LoVo (cell line): ENCODE results near the gene BRMS1.
A peak's percentile ranks its signal among the peaks of the same experiment; 100 is the strongest.
"Not testable (repeated sequence)": the region's sequence is repeated elsewhere in the genome, so short reads cannot be mapped to it uniquely, and the experiment has no call there.

ENCODE experiments used
- DNase-seq: peaks from one replicate; pipeline ENCODE4 v3.0.0-alpha.2; 2016; ENCODE audit warnings: low spot score

Gene BRMS1

GRCh38 chr11:66322732-66323427 is 22.0 kb downstream of the BRMS1 start:
- DNase-seq, result no peak

GRCh38 chr11:66321606-66322005 is 23.3 kb downstream of the BRMS1 start:
- no peak for DNase-seq

DNA sequence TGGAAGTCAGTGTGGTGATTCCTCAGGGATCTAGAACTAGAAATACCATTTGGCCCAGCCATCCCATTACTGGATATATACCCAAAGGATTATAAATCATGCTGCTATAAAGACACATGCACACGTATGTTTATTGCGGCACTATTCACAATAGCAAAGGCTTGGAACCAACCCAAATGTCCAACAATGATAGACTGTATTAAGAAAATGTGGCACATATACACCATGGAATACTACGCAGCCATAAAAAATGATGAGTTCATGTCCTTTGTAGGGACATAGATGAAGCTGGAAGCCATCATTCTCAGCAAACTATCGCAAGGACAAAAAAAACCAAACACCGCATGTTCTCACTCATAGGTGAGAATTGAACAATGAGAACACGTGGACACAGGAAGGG is 24.2 kb downstream of the BRMS1 start:
- DNase-seq, result not testable (repeated sequence)

- not testable (repeated sequence) for DNase-seq
Observed at GRCh38 chr11:66320289-66320688, 24.6 kb downstream of the BRMS1 start.

- DNase-seq, result no peak
Observed at GRCh38 chr11:66318600-66318970, 26.3 kb downstream of the BRMS1 start.

GRCh38 chr11:66317723-66318599 is 26.9 kb downstream of the BRMS1 start:
- DNase-seq, result no peak

- DNase-seq, result no peak
Observed at GRCh38 chr11:66317322-66317722, 27.6 kb downstream of the BRMS1 start.

DNA sequence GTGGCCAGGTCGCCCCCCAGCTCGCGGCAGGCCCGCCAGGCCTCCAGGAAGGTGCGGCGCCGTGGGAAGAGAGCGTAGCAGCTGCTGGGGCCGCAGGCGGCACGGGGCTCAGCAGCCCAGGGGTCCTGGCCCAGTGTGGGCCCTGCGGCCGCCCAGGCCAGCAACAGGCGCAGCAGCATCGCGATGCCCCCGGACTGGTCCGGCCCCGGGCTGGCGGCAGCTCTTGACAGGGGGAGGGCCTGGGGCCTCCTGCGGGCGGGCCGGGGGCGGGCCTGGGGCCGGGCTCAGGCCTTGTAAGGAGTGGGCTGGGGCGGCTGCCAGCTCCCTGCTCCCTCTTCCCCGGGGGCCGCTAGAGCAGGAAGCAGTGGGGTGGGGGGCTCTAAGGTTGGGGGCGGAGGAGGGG is 28.1 kb downstream of the BRMS1 start, which contains the start of gene CD248:
TSS of gene CD248 (minus strand) at position 196 of the 403 bp plus-strand sequence. CDS start at position 179, 17 bp downstream.
- no peak for DNase-seq

GRCh38 chr11:66315921-66316811 is 28.7 kb downstream of the BRMS1 start:
- DNase-seq, result no peak

DNA sequence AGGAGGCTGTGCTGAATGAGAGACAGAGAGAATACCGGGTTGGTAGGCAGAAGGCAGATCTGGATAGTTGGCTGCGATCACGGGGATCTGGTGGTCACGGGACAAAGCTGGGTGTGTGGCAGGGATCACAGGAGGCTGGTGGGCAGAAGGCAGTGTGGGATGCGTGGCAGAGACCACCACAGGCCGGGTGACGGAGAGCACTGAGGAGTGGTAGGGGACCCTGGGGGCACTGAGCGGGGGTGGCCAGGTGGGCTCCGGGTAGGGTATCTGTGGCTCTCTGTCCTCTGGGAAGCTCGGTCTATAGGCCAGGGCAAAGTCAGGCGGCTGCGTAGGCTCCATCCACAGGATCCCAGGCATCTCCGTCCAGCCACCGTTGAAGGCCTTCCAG is 29.4 kb downstream of the BRMS1 start:
- no peak for DNase-seq

- no peak for DNase-seq
Observed at GRCh38 chr11:66314561-66315497, 30.1 kb downstream of the BRMS1 start.

GRCh38 chr11:66314186-66314501 is 30.8 kb downstream of the BRMS1 start:
- DNase-seq, result no peak

- DNase-seq, result no peak
Observed at GRCh38 chr11:66313321-66314185, 31.4 kb downstream of the BRMS1 start.

DNA sequence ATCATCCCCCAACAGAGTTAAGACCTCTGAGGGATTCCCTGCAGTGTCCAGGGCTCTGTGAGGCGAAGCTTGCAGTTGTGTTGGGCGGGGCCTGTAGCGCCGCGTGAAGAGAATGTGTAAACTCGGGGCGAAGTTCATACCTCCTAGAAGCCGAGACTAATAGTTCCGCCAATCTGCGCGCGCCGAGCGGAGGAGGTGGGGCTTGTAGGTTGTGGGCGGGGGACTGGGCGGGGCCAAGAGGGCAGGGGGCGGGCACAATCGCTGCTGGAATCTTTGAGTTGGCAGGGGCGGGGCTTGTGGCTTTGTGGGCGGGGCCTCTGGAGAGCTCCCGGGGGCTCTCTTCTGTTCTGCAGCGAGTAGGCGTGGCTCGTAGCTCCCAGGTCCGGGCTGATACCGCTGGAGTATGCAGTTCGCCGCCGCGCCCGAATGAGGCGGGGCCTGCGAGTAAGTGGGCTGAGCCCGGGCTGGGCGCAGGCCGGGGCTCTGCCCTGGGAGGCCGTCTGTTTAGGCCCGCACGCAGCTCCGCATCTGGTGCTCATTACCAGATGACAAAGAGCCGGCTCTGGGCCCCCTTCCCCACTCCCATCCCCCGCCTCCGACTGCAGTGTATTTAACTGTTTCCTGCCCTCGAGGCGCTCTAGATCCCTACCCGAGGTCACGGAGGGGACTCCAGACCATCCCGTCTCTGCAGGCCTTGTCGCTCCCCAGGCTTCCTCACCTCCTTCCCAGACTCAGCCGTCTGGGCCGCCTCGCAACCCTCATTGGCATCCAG is 32.2 kb downstream of the BRMS1 start:
- DNase-seq, result peak; percentile 99

GRCh38 chr11:66311965-66312548 is 32.8 kb downstream of the BRMS1 start:
- DNase-seq, result peak; percentile 90

- no peak for DNase-seq
Observed at GRCh38 chr11:66311470-66311964, 33.4 kb downstream of the BRMS1 start.

GRCh38 chr11:66310803-66311440 is 34.0 kb downstream of the BRMS1 start:
- not testable (repeated sequence) for DNase-seq

DNA sequence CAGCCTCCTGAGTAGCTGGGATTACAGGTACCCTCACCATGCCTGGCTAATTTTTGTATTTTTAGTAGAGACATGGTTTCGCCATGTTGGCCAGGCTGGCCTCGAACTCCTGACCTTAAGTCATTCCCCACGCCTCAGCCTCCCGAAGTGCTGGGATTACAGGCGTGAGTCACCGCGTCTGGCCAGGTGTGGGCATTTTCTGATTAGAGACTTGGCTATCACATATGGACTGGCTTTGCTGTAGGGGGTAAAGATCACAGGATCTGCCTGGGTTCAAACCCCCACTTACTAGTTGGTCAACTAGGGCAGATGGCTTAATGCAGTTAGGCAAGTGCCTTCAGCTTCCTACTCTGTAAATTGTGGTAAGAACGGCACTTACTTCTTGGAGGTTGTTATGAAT is 34.6 kb downstream of the BRMS1 start:
- DNase-seq, result no peak
